Panc1 (cell line): ENCODE data around the gene RNF186. TPM values are rescaled to one million over a fixed set of nuclear protein-coding genes. Genes with fewer than 3 reads are reported as not detected.
A peak's percentile ranks its signal among the peaks of the same experiment; 100 is the strongest.

Experiments
- ATAC-seq: fragments of 200-7000 bp; cut with Tn5 transposase; 2 replicates; pipeline ENCODE4 v1.9.1; 2020; ENCODE audit warnings: mild to moderate bottlenecking, moderate library complexity
- BruUV-seq: library from RNA; stranded (reverse); fragments of 400-500 nt; replicated peaks from 2 replicates; lab custom pipeline; 2021; lab: Mats Ljungman, UMichigan
- CTCF ChIA-PET: fragments of 300-600 bp; sonication (Branson Sonifier 250); formaldehyde crosslinking; loops from one replicate; lab custom pipeline; 2022; ENCODE audit warnings: antibody characterized with exemption; lab: Charles Lee
- POLR2A ChIA-PET: fragments of 300-600 bp; sonication (Branson Sonifier 250); formaldehyde crosslinking; loops from one replicate; lab custom pipeline; 2022; ENCODE audit warnings: antibody characterized with exemption; lab: Charles Lee
- DNase-seq: peaks from one replicate; pipeline ENCODE4 v3.0.0-alpha.2; 2010; ENCODE audit warnings: low read depth, low spot score
- H3K27ac ChIP-seq: 2 replicates; pipeline ENCODE4 v1.5.1; 2011; ENCODE audit warnings: mild to moderate bottlenecking, low read length, inconsistent platforms
- H3K27me3 ChIP-seq: fragments of 200-500 bp; sonication (Bioruptor generic); 2 replicates; pipeline ENCODE4 v1.6.0; 2014; ENCODE audit warnings: low read length, inconsistent platforms; ENCODE audit not compliant: control insufficient read depth, insufficient read depth
- H3K36me3 ChIP-seq: fragments of 200-500 bp; sonication (Bioruptor generic); 2 replicates; pipeline ENCODE4 v1.5.1; 2014; ENCODE audit warnings: inconsistent platforms, mild to moderate bottlenecking, low read length, moderate library complexity; ENCODE audit not compliant: control insufficient read depth, insufficient read depth
- H3K4me1 ChIP-seq: 2 replicates; pipeline ENCODE4 v1.5.1; 2011; ENCODE audit warnings: inconsistent platforms, mild to moderate bottlenecking, low read length, moderate library complexity; ENCODE audit not compliant: control insufficient read depth, insufficient read depth
- H3K4me3 ChIP-seq, 2 experiments: 2 replicates each; pipeline ENCODE4 v1.5.1; 2011 to 2012; ENCODE audit warnings: low read depth in 2 of 2, low read length in 2 of 2, mild to moderate bottlenecking in 2 of 2, inconsistent platforms in 1 of 2, moderate library complexity in 1 of 2
- H3K9me3 ChIP-seq: fragments of 200-500 bp; sonication (Bioruptor generic); 2 replicates; pipeline ENCODE4 v1.5.1; 2014; ENCODE audit warnings: low read depth, mild to moderate bottlenecking, inconsistent platforms, low read length, moderate library complexity; ENCODE audit not compliant: control insufficient read depth, insufficient read depth
- POLR2AphosphoS5 ChIP-seq: IDR thresholded peaks from 2 replicates; pipeline ENCODE4 v1.6.1; 2012; ENCODE audit warnings: mild to moderate bottlenecking, low read depth, low read length, moderate library complexity
- REST ChIP-seq, 2 experiments: IDR thresholded peaks; 2 replicates each; pipeline ENCODE4 v1.6.1; 2011 to 2012; ENCODE audit warnings: low read depth in 2 of 2, control low read depth in 1 of 2, low read length in 1 of 2, mild to moderate bottlenecking in 1 of 2, moderate library complexity in 1 of 2; ENCODE audit not compliant: insufficient read depth in 1 of 2
- SIN3A ChIP-seq: IDR thresholded peaks from 2 replicates; pipeline ENCODE4 v1.6.1; 2012; ENCODE audit warnings: low read depth, mild to moderate bottlenecking, low read length, moderate library complexity, borderline replicate concordance; ENCODE audit not compliant: insufficient read depth
- TCF7L2 ChIP-seq: IDR thresholded peaks from 2 replicates; pipeline ENCODE4 v1.6.1; 2011; ENCODE audit warnings: mild to moderate bottlenecking, low read depth, low read length, inconsistent platforms
- in situ Hi-C: cut with HindIII; loops from 2 replicates; pipeline ENCODE4 v1.10.0; 2016; ENCODE audit warnings: low sequenced_read_pairs, low pct_unique_long_range_greater_than_20kb
- intact Hi-C: fragments of 100-400 bp; cut with micrococcal nuclease; formaldehyde crosslinking; loops from one replicate; pipeline ENCODE4 v1.10.0; 2022; ENCODE audit not compliant: unreplicated experiment
- total RNA-seq: library from RNA; stranded (reverse); gene quantifications from one replicate; pipeline ENCODE4 v1.2.1, GENCODE V29; 2021; ENCODE audit not compliant: unreplicated experiment
- TF ChIP-seq, protein P1 (sequence below): fragments of 450-650 bp; IDR thresholded peaks from 2 replicates; pipeline ENCODE4 v1.5.1; 2017; ENCODE audit warnings: mild to moderate bottlenecking

RNF186 gene
- total RNA-seq, 1 experiment from 2014 or later = not detected

DNA sequence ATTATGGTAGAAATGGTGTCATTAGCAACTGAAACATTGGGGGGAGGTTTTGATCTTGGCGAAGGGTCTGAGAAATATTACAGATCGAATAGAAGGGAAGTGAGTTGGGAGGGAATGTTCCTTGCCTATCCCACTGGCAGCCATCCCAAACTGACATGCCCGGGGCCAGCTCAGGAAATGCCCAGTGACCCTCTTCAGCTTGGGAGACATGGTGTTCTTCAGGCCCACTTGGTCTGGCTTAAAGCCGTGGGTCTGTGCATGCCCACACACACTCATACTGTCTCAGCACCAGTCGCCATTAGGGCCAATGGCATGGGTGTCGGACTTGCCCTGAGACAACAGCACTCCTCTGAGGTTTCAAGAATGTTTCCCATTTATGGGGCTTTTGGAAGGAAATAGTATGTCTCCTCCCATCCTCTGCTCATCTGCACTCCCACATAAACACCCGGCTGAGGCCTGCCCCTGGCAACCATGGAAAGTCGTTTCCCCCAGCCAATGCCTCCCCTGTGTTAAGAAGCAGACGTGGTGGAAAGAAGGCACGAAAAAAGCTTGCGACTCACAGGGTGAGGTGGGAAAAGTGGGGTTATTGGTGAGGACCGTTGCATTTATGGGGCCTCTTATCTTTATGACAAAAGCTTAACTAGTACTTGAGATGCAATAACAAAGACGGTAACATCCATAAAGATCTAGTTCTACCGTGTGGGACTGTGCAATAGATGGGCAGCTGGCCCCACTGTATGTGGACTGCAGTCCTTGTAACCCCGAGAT lies 2.0 kb downstream of the RNF186 start:
- no peak for DNase-seq
- H3K27me3 ChIP-seq = no peaks in the 10 kb centered on the region
- no peak for ATAC-seq
- H3K27ac ChIP-seq = no peak overlapping the region
- CTCF ChIA-PET = no interaction called here
- no peaks in the 10 kb centered on the region for H3K4me1 ChIP-seq
- intact Hi-C loops = no loop called here
- H3K4me3 ChIP-seq = no peak overlapping the region
- in situ Hi-C loops = no loop called here
- TF ChIP-seq REST (IDR thresholded peaks at IDR 0.05; ENCODE audit: insufficient read depth in 1 of 2, low read depth in 2 of 2, low read length in 1 of 2) (no peak), TCF7L2 (no peak), SIN3A (no peak), POLR2AphosphoS5 (no peak)
- TF ChIP-seq, protein P1, sequence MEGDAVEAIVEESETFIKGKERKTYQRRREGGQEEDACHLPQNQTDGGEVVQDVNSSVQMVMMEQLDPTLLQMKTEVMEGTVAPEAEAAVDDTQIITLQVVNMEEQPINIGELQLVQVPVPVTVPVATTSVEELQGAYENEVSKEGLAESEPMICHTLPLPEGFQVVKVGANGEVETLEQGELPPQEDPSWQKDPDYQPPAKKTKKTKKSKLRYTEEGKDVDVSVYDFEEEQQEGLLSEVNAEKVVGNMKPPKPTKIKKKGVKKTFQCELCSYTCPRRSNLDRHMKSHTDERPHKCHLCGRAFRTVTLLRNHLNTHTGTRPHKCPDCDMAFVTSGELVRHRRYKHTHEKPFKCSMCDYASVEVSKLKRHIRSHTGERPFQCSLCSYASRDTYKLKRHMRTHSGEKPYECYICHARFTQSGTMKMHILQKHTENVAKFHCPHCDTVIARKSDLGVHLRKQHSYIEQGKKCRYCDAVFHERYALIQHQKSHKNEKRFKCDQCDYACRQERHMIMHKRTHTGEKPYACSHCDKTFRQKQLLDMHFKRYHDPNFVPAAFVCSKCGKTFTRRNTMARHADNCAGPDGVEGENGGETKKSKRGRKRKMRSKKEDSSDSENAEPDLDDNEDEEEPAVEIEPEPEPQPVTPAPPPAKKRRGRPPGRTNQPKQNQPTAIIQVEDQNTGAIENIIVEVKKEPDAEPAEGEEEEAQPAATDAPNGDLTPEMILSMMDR = no peak
- no peaks in the 10 kb centered on the region for H3K9me3 ChIP-seq
- POLR2A ChIA-PET = no interaction called here
- no TSS peak for BruUV-seq
- H3K36me3 ChIP-seq = no peaks in the 10 kb centered on the region

- Histone ChIP-seq H3K36me3 (no peaks in the 10 kb centered on the region), H3K27me3 (no peaks in the 10 kb centered on the region), H3K27ac (no peak overlapping the region), H3K9me3 (no peaks in the 10 kb centered on the region), H3K4me1 (no peaks in the 10 kb centered on the region), H3K4me3 (no peak overlapping the region)
- TF ChIP-seq SIN3A (no peak), POLR2AphosphoS5 (no peak), REST (IDR thresholded peaks at IDR 0.05; ENCODE audit: insufficient read depth in 1 of 2, low read depth in 2 of 2, low read length in 1 of 2) (no peak), TCF7L2 (no peak)
- TF ChIP-seq, protein P1 = peak; percentile 77
- CTCF ChIA-PET = no interaction called here
- BruUV-seq = no TSS peak
- POLR2A ChIA-PET = no interaction called here
- in situ Hi-C loops (no loop called here), intact Hi-C loops (no loop called here)
- no peak for DNase-seq
- ATAC-seq = peak; percentile 80; the same call in 1 of the 2 replicates
Observed at GRCh38 chr1:19811206-19811851, 3.8 kb downstream of the RNF186 start.
